ENCODE measurements around the gene ARMC6. TPM values are rescaled to one million over a fixed set of nuclear protein-coding genes. Genes with fewer than 3 reads are reported as not detected.

ARMC6 gene
- total and polyA plus RNA-seq, 2 donors (not counting 3 experiments of a cell fraction or from before 2014, with no cell fraction given), result 33.9 to 44.7 TPM

DNA sequence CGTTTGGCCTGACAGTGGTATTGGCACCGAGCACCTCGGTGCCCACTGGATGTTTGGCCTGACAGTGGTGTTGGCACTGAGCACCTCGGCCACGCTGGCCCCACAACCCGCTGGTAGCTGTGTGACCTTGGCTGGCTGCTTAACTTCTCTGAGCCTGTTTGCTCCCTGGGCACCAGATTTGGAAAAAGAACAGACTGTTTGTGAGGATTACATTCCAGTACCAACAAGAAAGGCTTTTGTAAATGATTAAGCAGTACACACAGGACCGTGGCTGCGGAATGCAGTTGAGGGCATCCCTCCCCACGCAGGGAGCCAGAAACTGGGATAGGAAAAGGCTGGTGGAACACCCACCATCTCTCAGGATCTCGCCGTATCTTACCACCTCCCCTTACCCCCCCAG lies 62.3 kb downstream of the ARMC6 start:
- FAIRE-seq (no peak), DNase-seq (ENCODE audit: low read depth, low spot score) (no peak)
- no peaks in the 10 kb centered on the region for H3K79me2 ChIP-seq (ENCODE audit: control insufficient read depth, insufficient read depth, low read length)
- H3K9me1 ChIP-seq (replicated peaks; ENCODE audit: control insufficient read depth, extremely low read depth, insufficient read depth, low read length), result no peaks in the 10 kb centered on the region
- H2AFZ ChIP-seq (ENCODE audit: low read depth, low read length), result no peak overlapping the region
- no peak overlapping the region for H3K4me3 ChIP-seq (replicated peaks in 1 of 3; ENCODE audit: insufficient read depth in 1 of 3, low read depth in 1 of 3, low read length in 3 of 3)
- H3K9me3 ChIP-seq (replicated peaks; ENCODE audit: control insufficient read depth, insufficient read depth, low read length), result no peaks in the 10 kb centered on the region
- ChIA-PET POLR2A (no interaction called here), CTCF (no interaction called here)
- no peaks in the 10 kb centered on the region for H3K4me1 ChIP-seq (ENCODE audit: control insufficient read depth, extremely low read depth, insufficient read depth, low read length)
- H3K4me2 ChIP-seq (ENCODE audit: insufficient read depth, low read length), result no peak overlapping the region
- no TSS peak for BruUV-seq (replicated peaks)
- no peak overlapping the region for H3K9ac ChIP-seq (replicated peaks; ENCODE audit: extremely low read depth, insufficient read depth, low read length)
- H3K36me3 ChIP-seq (ENCODE audit: control insufficient read depth in 2 of 2, extremely low read depth in 1 of 2, insufficient read depth in 2 of 2, low read length in 2 of 2), result no peaks in the 10 kb centered on the region
- no peaks in the 10 kb centered on the region for H4K20me1 ChIP-seq (replicated peaks; ENCODE audit: control insufficient read depth, extremely low read depth, insufficient read depth, low read length)
- no peaks in the 10 kb centered on the region for H3K27me3 ChIP-seq (ENCODE audit: control insufficient read depth in 2 of 2, insufficient read depth in 2 of 2, low read length in 2 of 2)
- TF ChIP-seq JUN (IDR thresholded peaks at IDR 0.05; ENCODE audit: borderline replicate concordance, insufficient read depth, insufficient read length, low read depth), result no peak
- TF ChIP-seq EZH2 (IDR thresholded peaks at IDR 0.05; ENCODE audit: borderline replicate concordance, low read depth, low read length, severe bottlenecking), result no peak
- no peak for TF ChIP-seq FOS (IDR thresholded peaks at IDR 0.05; ENCODE audit: borderline replicate concordance, insufficient read depth, low read length)
- TF ChIP-seq POLR2AphosphoS5 (IDR thresholded peaks at IDR 0.05; ENCODE audit: insufficient read depth, low read depth, low read length), result no peak
- dilution Hi-C loops (cut with MboI; ENCODE audit: extremely low pct_ligation_motif_present, low sequenced_read_pairs), result no loop called here
- no peak overlapping the region for H3K27ac ChIP-seq (ENCODE audit: insufficient read depth, low read depth, low read length)
- intact Hi-C loops (cut with micrococcal nuclease), result no loop called here

DNA sequence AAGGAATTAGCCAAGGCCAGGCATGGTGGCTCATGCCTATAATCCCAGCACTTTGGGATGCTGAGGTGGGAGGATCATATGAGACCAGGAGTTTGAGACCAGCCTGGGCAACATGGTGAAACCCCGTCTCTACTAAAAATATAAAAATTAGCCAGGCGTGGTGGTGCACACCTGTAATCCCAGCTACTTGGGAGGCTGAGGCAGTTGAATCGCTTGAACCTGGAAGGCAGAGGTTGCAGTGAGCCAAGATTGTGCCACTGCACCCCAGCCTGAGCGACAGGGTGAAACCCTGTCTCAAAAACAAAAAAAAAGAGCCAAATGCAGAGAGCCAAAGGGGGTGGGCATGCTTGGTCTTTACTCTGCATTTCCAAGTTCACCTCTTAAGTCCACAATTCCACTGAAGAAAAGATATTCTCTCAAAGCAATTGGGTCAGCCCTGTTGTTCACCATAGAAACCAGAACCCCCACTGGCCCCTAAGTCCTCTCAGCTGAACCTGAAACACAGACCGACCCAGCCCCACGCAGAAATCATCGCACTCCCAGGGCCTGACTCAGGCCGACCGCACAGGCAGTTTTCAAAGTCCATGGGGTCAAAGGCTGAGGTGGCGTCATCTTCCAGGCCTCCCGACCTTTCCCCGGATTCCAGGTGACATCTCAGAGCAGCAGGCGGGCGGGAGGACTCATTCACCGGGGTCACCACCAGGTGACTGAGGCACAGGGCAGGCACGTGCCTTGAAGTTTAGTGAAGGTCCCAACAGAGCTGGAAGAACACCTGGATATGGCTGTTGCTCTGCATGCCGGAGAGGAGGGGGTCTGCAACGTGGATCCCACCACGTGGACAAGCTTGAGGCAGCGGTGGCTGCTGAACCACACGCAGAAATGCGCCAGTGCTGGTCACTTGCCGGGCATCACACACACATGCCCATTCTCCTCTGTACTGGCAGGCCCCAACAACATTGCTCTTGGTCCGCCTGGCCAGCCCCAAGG lies 63.5 kb downstream of the ARMC6 start:
- ChIA-PET CTCF (interaction anchor here (1.4 kb wide), 1 partner anchor 9 kb away, joined by 3 read pairs; no protein-coding TSS in a partner anchor), POLR2A (no interaction called here)
- no peak overlapping the region for H3K4me3 ChIP-seq (replicated peaks in 1 of 3; ENCODE audit: insufficient read depth in 1 of 3, low read depth in 1 of 3, low read length in 3 of 3)
- H2AFZ ChIP-seq (ENCODE audit: low read depth, low read length), result no peak overlapping the region
- no peak overlapping the region for H3K4me2 ChIP-seq (ENCODE audit: insufficient read depth, low read length)
- FAIRE-seq, result no peak
- no peaks in the 10 kb centered on the region for H3K79me2 ChIP-seq (ENCODE audit: control insufficient read depth, insufficient read depth, low read length)
- TF ChIP-seq, protein P1, sequence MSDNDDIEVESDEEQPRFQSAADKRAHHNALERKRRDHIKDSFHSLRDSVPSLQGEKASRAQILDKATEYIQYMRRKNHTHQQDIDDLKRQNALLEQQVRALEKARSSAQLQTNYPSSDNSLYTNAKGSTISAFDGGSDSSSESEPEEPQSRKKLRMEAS (IDR thresholded peaks at IDR 0.05; ENCODE audit: insufficient read depth, insufficient read length), result no peak
- no peak for TF ChIP-seq FOS (IDR thresholded peaks at IDR 0.05; ENCODE audit: borderline replicate concordance, insufficient read depth, low read length)
- TF ChIP-seq, protein P2, sequence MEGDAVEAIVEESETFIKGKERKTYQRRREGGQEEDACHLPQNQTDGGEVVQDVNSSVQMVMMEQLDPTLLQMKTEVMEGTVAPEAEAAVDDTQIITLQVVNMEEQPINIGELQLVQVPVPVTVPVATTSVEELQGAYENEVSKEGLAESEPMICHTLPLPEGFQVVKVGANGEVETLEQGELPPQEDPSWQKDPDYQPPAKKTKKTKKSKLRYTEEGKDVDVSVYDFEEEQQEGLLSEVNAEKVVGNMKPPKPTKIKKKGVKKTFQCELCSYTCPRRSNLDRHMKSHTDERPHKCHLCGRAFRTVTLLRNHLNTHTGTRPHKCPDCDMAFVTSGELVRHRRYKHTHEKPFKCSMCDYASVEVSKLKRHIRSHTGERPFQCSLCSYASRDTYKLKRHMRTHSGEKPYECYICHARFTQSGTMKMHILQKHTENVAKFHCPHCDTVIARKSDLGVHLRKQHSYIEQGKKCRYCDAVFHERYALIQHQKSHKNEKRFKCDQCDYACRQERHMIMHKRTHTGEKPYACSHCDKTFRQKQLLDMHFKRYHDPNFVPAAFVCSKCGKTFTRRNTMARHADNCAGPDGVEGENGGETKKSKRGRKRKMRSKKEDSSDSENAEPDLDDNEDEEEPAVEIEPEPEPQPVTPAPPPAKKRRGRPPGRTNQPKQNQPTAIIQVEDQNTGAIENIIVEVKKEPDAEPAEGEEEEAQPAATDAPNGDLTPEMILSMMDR (IDR thresholded peaks at IDR 0.05; ENCODE audit: extremely low read depth in 1 of 2, insufficient read depth in 1 of 2, low read depth in 1 of 2, low read length in 2 of 2), result no peak
- no peak for TF ChIP-seq JUN (IDR thresholded peaks at IDR 0.05; ENCODE audit: borderline replicate concordance, insufficient read depth, insufficient read length, low read depth)
- no peak for TF ChIP-seq MYC (IDR thresholded peaks at IDR 0.05; ENCODE audit: low read depth, low read length)
- TF ChIP-seq EZH2 (IDR thresholded peaks at IDR 0.05; ENCODE audit: borderline replicate concordance, low read depth, low read length, severe bottlenecking), result no peak
- TF ChIP-seq POLR2A (IDR thresholded peaks at IDR 0.05; ENCODE audit: low read depth, low read length), result no peak
- TF ChIP-seq GATA2 (IDR thresholded peaks at IDR 0.05; ENCODE audit: insufficient read depth, insufficient read length, low read depth, low read length), result no peak
- no peak for TF ChIP-seq POLR2AphosphoS5 (IDR thresholded peaks at IDR 0.05; ENCODE audit: insufficient read depth, low read depth, low read length)
- no peaks in the 10 kb centered on the region for H3K36me3 ChIP-seq (ENCODE audit: control insufficient read depth in 2 of 2, extremely low read depth in 1 of 2, insufficient read depth in 2 of 2, low read length in 2 of 2)
- no peaks in the 10 kb centered on the region for H3K4me1 ChIP-seq (ENCODE audit: control insufficient read depth, extremely low read depth, insufficient read depth, low read length)
- no peak overlapping the region for H3K27ac ChIP-seq (ENCODE audit: insufficient read depth, low read depth, low read length)
- H3K9me3 ChIP-seq (replicated peaks; ENCODE audit: control insufficient read depth, insufficient read depth, low read length), result no peaks in the 10 kb centered on the region
- dilution Hi-C loops (cut with MboI; ENCODE audit: extremely low pct_ligation_motif_present, low sequenced_read_pairs) (no loop called here), intact Hi-C loops (cut with micrococcal nuclease) (no loop called here)
- H3K27me3 ChIP-seq (ENCODE audit: control insufficient read depth in 2 of 2, insufficient read depth in 2 of 2, low read length in 2 of 2), result no peaks in the 10 kb centered on the region
- BruUV-seq (replicated peaks), result no TSS peak
- no peaks in the 10 kb centered on the region for H3K9me1 ChIP-seq (replicated peaks; ENCODE audit: control insufficient read depth, extremely low read depth, insufficient read depth, low read length)
- no peak for DNase-seq (ENCODE audit: low read depth, low spot score)
- no peaks in the 10 kb centered on the region for H4K20me1 ChIP-seq (replicated peaks; ENCODE audit: control insufficient read depth, extremely low read depth, insufficient read depth, low read length)
- H3K9ac ChIP-seq (replicated peaks; ENCODE audit: extremely low read depth, insufficient read depth, low read length), result no peak overlapping the region

All from endothelial cell of umbilical vein (primary cell).